Kidney glomerular epithelial cell (primary cell): ENCODE measurements around the gene USP8.
"Not testable (repeated sequence)": the region's sequence is repeated elsewhere in the genome, so short reads cannot be mapped to it uniquely, and the experiment has no call there.

ENCODE experiments used
- DNase-seq: peaks from one replicate; lab custom pipeline; 2025; lab: John Stamatoyannopoulos, UW

Gene USP8

GRCh38 chr15:50424066-50424890 is at the start of gene USP8:
USP8 (plus strand) TSS chr15:50424405; CDS start chr15:50439074, 14,669 bp downstream.
- DNase-seq = peak; percentile 78

GRCh38 chr15:50377867-50378751 is 46.1 kb upstream of the USP8 start:
- DNase-seq = no peak

GRCh38 chr15:50378776-50379175 is 45.4 kb upstream of the USP8 start:
- no peak for DNase-seq

GRCh38 chr15:50379413-50379812 is 44.8 kb upstream of the USP8 start:
- DNase-seq = not testable (repeated sequence)

- DNase-seq = no peak
Observed at GRCh38 chr15:50380089-50380488, 44.1 kb upstream of the USP8 start.

- no peak for DNase-seq
Observed at GRCh38 chr15:50381438-50381837, 42.8 kb upstream of the USP8 start.

- not testable (repeated sequence) for DNase-seq
Observed at GRCh38 chr15:50382408-50382807, 41.8 kb upstream of the USP8 start.

- DNase-seq = no peak
Observed at GRCh38 chr15:50390554-50391264, 33.5 kb upstream of the USP8 start.

GRCh38 chr15:50391561-50391960 is 32.6 kb upstream of the USP8 start:
- DNase-seq = not testable (repeated sequence)

- DNase-seq = no peak
Observed at GRCh38 chr15:50411870-50412269, 12.3 kb upstream of the USP8 start.

GRCh38 chr15:50414624-50415023 is 9.6 kb upstream of the USP8 start:
- no peak for DNase-seq

- no peak for DNase-seq
Observed at GRCh38 chr15:50415752-50416404, 8.3 kb upstream of the USP8 start.

- DNase-seq = no peak
Observed at GRCh38 chr15:50416890-50417289, 7.3 kb upstream of the USP8 start.

- no peak for DNase-seq
Observed at GRCh38 chr15:50418041-50418583, 6.1 kb upstream of the USP8 start.

- no peak for DNase-seq
Observed at GRCh38 chr15:50425219-50425618, 1.0 kb downstream of the USP8 start.

GRCh38 chr15:50425678-50426246 is 1.6 kb downstream of the USP8 start:
- not testable (repeated sequence) for DNase-seq

- DNase-seq = no peak
Observed at GRCh38 chr15:50426428-50426827, 2.2 kb downstream of the USP8 start.

- no peak for DNase-seq
Observed at GRCh38 chr15:50431204-50431603, 7.0 kb downstream of the USP8 start.

- DNase-seq = no peak
Observed at GRCh38 chr15:50432230-50432629, 8.0 kb downstream of the USP8 start.

GRCh38 chr15:50435772-50436171 is 11.6 kb downstream of the USP8 start:
- DNase-seq = no peak

GRCh38 chr15:50438251-50438650 is 14.0 kb downstream of the USP8 start:
- no peak for DNase-seq
